GM19240 (cell line): ENCODE measurements around the gene PEA15.
A peak's percentile ranks its signal among the peaks of the same experiment; 100 is the strongest.

Experiments used
- DNase-seq: peaks from one replicate; pipeline ENCODE4 v3.0.0; 2011; ENCODE audit warnings: low spot score; ENCODE audit not compliant: insufficient read length

Gene PEA15

DNA sequence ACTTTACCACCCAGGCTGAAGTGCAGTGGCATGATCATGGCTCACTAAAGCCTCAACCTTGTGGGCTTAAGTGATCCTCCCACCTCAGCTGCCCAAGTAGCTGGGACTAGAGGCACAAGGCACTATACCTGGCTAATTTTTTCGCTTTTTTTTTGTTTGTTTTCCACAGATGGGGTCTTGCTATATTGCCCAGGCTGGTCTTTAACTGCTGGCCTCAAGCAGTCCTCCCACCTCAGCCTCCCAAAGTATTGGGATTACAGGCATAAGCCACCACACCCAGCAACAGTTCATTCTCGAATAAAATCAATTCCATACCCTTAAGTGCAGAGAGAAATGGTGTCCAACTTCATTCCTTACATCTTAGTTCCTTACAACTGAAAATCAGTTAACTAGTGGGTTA is 32.4 kb downstream of the PEA15 start:
- no peak for DNase-seq

DNA sequence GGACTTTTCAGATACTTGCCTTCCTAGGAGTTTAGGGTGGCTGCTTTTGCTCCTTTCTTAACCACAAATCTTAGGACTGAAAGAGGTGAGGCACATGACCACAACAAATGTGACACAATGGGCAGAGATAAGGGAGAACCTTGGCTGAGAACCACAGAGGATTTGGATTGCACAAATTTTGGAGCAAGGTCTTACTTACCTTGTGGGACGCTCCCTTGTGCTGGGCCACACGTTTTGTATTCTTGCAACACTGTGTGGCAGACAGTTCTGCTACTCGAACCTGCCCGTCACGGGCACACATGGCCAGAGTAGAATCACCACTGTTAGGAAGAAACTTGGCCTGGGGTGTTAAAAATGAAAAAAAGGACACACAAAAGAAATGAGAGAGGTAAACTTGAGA is 33.2 kb downstream of the PEA15 start:
- no peak for DNase-seq

GRCh38 chr1:160239582-160240299 is 34.6 kb downstream of the PEA15 start:
- no peak for DNase-seq

- DNase-seq: no peak
Measured at GRCh38 chr1:160243767-160244166, 38.6 kb downstream of the PEA15 start.

GRCh38 chr1:160244209-160244608 is 39.0 kb downstream of the PEA15 start:
- no peak for DNase-seq

- no peak for DNase-seq
Measured at GRCh38 chr1:160245434-160245833, 40.2 kb downstream of the PEA15 start.

- no peak for DNase-seq
Measured at GRCh38 chr1:160247053-160247452, 41.9 kb downstream of the PEA15 start.

DNA sequence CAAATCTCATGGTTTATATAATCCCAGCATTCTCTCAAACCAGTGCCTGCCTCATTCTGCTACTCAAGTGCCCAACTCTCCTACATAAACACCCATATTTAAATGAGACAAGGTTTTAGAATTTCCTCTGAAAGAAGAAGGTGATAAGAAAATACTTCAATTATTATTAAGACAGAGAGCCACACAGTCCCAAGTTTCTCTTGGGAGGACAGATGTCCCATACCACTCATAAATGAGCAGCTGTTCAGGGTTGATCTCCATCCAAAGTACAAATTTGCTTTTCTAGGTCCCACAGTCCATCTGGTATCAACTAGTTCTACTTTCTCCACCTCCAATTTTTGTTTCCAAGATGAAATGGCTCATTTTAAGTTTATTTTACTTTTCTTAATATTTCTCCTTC is 45.8 kb downstream of the PEA15 start:
- no peak for DNase-seq

DNA sequence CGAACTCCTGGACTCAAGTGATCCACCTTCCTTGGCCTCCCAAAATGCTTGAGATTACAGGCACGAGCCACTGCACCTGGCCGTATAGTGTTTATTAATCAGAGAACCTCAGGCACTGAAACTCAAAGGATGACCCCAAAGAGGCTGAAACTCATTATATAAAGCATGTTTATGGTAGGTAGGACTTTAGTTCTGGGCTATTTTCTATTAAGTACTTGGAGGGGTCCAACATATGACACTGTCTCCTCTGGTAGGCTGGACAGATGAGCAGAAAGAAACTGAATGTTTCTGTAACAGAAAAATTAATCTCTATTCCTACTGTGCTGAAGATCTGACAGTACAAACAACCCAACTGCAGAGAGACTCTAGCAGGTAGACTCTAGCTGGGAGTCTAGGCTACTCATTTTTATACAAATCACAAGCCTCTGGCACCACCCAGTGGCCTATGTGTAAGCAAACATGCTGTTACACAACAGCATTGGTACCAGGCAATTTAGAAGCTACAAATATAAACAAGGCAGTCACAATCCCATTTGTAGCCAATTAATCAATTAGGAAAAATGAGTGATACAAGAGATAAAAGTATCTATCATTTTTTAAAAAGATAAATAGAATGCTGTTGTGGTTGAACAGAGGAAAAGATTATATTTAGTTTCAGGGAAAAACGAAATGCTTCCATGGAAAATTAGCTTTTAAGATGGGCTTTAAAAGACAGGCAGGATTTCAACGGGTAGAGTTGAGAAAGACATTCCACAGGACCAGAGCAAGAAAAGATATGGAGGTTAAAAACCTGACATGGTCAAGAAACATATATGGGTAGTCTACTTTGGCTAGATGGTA is 46.7 kb downstream of the PEA15 start:
- peak; percentile 34 for DNase-seq

DNA sequence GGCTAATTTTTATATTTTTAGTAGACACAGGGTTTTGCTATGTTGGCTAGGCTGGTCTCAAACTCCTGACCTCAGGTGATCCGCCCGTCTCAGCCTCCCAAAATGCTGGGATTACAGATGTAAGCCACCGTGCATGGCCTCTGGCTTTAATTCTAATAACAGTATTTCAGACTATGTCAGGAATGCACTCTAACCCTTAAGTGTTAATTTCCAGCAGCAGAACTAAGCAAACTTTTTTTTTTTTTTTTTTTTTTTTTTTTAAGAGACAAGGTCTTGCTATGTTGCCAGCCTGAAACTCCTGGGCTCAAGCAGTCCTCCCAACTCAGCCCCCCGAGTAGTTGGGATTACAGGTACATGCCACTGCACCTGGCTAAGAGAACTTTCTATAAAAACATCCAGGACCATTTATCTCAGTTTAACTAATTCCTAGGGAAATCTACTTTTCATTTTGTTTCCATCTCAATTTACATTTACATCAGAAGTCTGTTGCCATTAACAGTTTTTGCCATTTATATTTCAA is 50.7 kb downstream of the PEA15 start:
- DNase-seq: no peak

GRCh38 chr1:160256396-160257046 is 51.3 kb downstream of the PEA15 start:
- no peak for DNase-seq

- no peak for DNase-seq
Measured at GRCh38 chr1:160257411-160258015, 52.3 kb downstream of the PEA15 start.

DNA sequence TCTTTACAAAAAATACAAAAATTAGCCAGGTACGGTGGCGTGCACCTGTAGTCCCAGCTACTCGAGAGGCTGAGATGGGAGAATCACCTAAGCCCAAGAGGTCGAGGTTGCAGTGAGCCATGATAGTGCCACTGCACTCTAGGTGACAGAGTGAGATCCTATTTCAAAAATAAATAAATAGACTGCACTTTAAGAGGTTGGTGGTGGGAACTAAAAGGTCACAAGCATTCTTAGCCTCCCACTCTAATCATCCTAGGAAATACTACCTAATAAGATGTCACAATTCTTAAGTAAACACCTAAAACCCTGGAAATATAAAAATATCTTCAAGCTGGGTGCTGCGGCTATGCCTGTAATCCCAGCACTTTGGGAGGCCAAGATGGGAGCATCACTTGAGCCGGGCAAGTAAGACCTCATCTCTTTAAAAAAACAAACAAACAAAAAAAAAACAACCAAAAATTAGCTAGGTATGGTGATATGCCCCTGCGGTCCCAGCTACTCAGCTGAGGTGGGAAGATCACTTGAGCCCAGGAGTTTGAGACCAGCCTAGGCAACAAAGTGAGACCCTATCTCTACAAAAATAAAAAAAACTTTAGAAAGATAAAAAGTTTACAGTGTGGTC is 53.1 kb downstream of the PEA15 start:
- no peak for DNase-seq

- DNase-seq: no peak
Measured at GRCh38 chr1:160260406-160261382, 55.5 kb downstream of the PEA15 start.

DNA sequence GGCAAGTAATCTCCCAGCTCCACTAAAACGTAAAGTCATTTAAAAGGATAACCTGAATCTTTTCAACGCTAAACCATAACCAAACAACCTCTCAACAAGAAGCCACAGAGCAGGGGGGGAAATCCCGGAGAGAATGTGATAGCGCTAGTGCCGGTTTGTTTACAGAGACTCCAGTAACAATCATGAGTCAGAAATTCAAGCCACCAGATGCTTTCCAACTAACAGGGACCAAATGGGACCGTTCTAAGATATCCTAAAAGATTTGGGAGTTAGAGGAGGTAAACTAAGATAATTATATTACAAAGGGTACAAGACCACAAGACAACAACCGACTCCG is 56.3 kb downstream of the PEA15 start:
- peak; percentile 30 for DNase-seq

DNA sequence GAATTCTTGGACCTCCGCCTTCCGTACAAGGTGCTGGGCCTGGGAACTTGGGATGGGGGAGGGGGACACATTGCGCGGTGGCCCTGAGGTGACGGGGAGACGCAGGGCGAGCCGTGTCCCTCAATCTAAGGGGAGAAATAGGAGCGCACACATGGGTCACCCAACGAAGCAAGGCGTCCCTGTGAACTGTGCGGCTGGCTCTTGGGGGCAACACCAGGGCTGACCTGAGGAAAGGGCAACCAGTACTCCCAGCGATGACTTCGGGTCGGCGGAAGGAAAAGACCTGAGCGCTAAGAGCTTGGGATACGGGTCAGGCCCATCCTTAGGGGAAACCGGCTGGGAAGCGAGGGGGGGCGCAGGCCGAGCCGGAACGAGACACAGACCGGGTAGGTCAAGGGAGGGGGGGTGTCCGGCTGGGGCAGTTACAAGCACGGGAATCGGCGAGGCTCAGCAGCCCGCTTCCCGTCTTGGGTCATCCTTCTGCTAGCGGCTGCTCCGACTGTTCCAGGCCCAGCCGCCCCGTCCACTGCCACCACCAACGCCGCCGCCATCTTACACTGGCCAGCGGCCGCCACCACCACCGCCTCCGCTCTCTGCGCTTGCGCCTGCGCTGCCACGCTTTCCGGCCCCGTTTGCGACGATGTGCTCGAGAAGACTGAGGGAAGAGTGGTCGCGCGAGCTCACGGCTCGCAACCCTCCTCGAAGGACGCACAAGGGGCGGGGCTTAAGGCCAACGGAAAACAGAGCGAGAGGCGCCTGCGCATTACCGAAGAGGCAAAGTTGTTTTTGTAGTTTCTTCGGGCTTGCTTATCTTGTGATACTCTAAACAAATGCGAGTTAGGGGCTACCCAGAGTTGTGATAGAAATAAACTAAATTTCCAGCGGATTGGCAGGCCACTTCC is 57.0 kb downstream of the PEA15 start, which contains the start of gene DCAF8:
Gene DCAF8, minus strand, starts transcription at position 657 of the 902 bp plus-strand sequence. CDS start 18,541 bp downstream, outside the sequence.
- DNase-seq: peak; percentile 86

- DNase-seq: no peak
Measured at GRCh38 chr1:160264795-160265307, 59.7 kb downstream of the PEA15 start.
